SU-DHL-6 (cell line): Measurements from ENCODE around the gene HRH2.

ENCODE experiments used
- H2AFZ ChIP-seq: fragments of 200-600 bp; sonication (generic); 2 replicates; pipeline ENCODE4 v1.6.1; 2014; ENCODE audit warnings: low read depth, mild to moderate bottlenecking, moderate library complexity, mixed read lengths, antibody characterized with exemption, low read length; ENCODE audit not compliant: severe bottlenecking
- H3F3A ChIP-seq: fragments of 200-600 bp; shearing (Covaris generic); 2 replicates; pipeline ENCODE4 v1.6.0; 2016; ENCODE audit warnings: antibody characterized with exemption, mild to moderate bottlenecking; ENCODE audit not compliant: insufficient read depth
- H3K27ac ChIP-seq: fragments of 200-600 bp; sonication (generic); 2 replicates; pipeline ENCODE4 v1.5.1; 2016; ENCODE audit warnings: low read depth, mild to moderate bottlenecking, low read length, moderate library complexity, mixed read lengths
- H3K27me3 ChIP-seq: fragments of 200-600 bp; sonication (generic), shearing (Covaris generic); 2 replicates; pipeline ENCODE4 v1.6.0; 2014; ENCODE audit warnings: mild to moderate bottlenecking, low read length
- H3K36me3 ChIP-seq: fragments of 200-600 bp; sonication (generic); 2 replicates; pipeline ENCODE4 v1.6.1; 2014; ENCODE audit warnings: mild to moderate bottlenecking, low read length, mixed read lengths
- H3K4me2 ChIP-seq: fragments of 300-600, 200-600 bp; shearing (Covaris generic), sonication (generic); 2 replicates; pipeline ENCODE4 v1.6.0; 2014; ENCODE audit warnings: low read length, low read depth, mild to moderate bottlenecking; ENCODE audit not compliant: poor library complexity, severe bottlenecking
- H3K4me3 ChIP-seq: fragments of 200-600 bp; sonication (generic); 2 replicates; pipeline ENCODE4 v1.5.1; 2014; ENCODE audit warnings: antibody characterized with exemption, low read length, mild to moderate bottlenecking, mixed read lengths; ENCODE audit not compliant: insufficient read depth, poor library complexity, severe bottlenecking
- H3K79me2 ChIP-seq: fragments of 200-600 bp; sonication (generic); 2 replicates; pipeline ENCODE4 v1.6.1; 2014; ENCODE audit warnings: mild to moderate bottlenecking, low read length, moderate library complexity; ENCODE audit not compliant: insufficient read depth
- H3K9ac ChIP-seq: fragments of 200-600 bp; sonication (generic); 2 replicates; pipeline ENCODE4 v1.7.0; 2014; ENCODE audit warnings: mild to moderate bottlenecking, low read length
- H3K9me2 ChIP-seq: fragments of 200-600 bp; sonication (generic); replicated peaks from 2 replicates; pipeline ENCODE4 v1.6.1; 2014; ENCODE audit warnings: low read length; ENCODE audit not compliant: insufficient read depth
- H3K9me3 ChIP-seq: fragments of 200-600 bp; sonication (generic); 2 replicates; pipeline ENCODE4 v1.6.1; 2014; ENCODE audit warnings: low read length, mixed read lengths; ENCODE audit not compliant: insufficient read depth
- H4K20me1 ChIP-seq: fragments of 200-600 bp; sonication (generic); 2 replicates; pipeline ENCODE4 v1.6.1; 2014; ENCODE audit warnings: low read depth, mild to moderate bottlenecking, antibody characterized with exemption, low read length, moderate library complexity, mixed read lengths
- CTCF ChIP-seq: fragments of 200-600 bp; sonication (generic); IDR thresholded peaks from one replicate; pipeline ENCODE4 v1.5.1; 2017; ENCODE audit warnings: antibody characterized with exemption, mild to moderate bottlenecking, low read length, moderate library complexity; ENCODE audit not compliant: insufficient read depth, poor library complexity, severe bottlenecking
- EZH2phosphoT487 ChIP-seq: fragments of 200-600 bp; sonication (generic), shearing (Covaris generic); conservative IDR thresholded peaks from 2 replicates; pipeline ENCODE4 v1.6.1; 2018; ENCODE audit warnings: mild to moderate bottlenecking, antibody characterized with exemption, low read length, moderate library complexity, mixed read lengths

Gene HRH2

DNA sequence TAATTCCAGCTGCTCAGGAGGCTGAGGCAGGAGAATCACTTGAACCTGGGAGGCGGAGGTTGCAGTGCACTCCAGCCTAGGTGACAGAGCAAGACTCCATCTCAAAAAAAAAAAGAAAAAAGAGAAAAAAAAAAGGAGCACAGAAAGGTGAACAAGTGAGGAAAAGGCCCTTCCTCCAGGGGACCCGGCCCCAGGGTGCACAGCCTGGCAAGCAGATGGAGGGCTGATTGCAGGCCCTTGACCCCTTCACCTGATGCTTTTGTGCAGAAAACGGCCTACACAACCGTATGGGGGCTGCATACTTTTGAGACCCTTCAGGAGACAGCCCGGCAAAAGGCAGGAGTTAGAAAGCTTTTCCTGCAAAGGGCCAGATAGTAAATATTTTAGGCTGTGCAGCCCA lies 33.9 kb downstream of the HRH2 start:
- Histone ChIP-seq H4K20me1 (no peaks in the 10 kb centered on the region), H3F3A (no peaks in the 10 kb centered on the region), H3K9ac (no peak overlapping the region), H3K79me2 (no peaks in the 10 kb centered on the region), H3K27ac (no peak overlapping the region), H3K9me2 (no peaks in the 10 kb centered on the region), H3K9me3 (no peaks in the 10 kb centered on the region), H3K27me3 (no peaks in the 10 kb centered on the region), H3K36me3 (no peaks in the 10 kb centered on the region), H2AFZ (no peak overlapping the region), H3K4me3 (no peak overlapping the region), H3K4me2 (no peak overlapping the region)
- no peak for TF ChIP-seq CTCF
- TF ChIP-seq EZH2phosphoT487: no peak

GRCh38 chr5:175692235-175692995 lies 34.5 kb downstream of the HRH2 start:
- H3K9me2 ChIP-seq: no peaks in the 10 kb centered on the region
- H3K36me3 ChIP-seq: no peaks in the 10 kb centered on the region
- TF ChIP-seq CTCF (no peak), EZH2phosphoT487 (no peak)
- no peak overlapping the region for H2AFZ ChIP-seq
- H3K79me2 ChIP-seq: no peaks in the 10 kb centered on the region
- H4K20me1 ChIP-seq: no peaks in the 10 kb centered on the region
- no peak overlapping the region for H3K9ac ChIP-seq
- no peaks in the 10 kb centered on the region for H3K9me3 ChIP-seq
- no peaks in the 10 kb centered on the region for H3K27me3 ChIP-seq
- H3K27ac ChIP-seq: no peak overlapping the region
- H3K4me2 ChIP-seq: no peak overlapping the region
- no peak overlapping the region for H3K4me3 ChIP-seq
- no peaks in the 10 kb centered on the region for H3F3A ChIP-seq

GRCh38 chr5:175692996-175693710 lies 35.3 kb downstream of the HRH2 start:
- Histone ChIP-seq H3K27ac (no peak overlapping the region), H3F3A (no peaks in the 10 kb centered on the region), H3K9me3 (no peaks in the 10 kb centered on the region), H3K79me2 (no peaks in the 10 kb centered on the region), H4K20me1 (no peaks in the 10 kb centered on the region), H3K9ac (no peak overlapping the region), H3K4me3 (no peak overlapping the region), H3K36me3 (no peaks in the 10 kb centered on the region), H3K27me3 (no peaks in the 10 kb centered on the region), H3K4me2 (no peak overlapping the region), H2AFZ (no peak overlapping the region), H3K9me2 (no peaks in the 10 kb centered on the region)
- no peak for TF ChIP-seq CTCF
- no peak for TF ChIP-seq EZH2phosphoT487
